HepG2 (cell line): ENCODE measurements around the gene ERP44. TPM values are rescaled to one million over a fixed set of nuclear protein-coding genes. Genes with fewer than 3 reads are reported as not detected.

ENCODE experiments used
- ATAC-seq: fragments of 200-7000 bp; cut with Tn5 transposase; 3 replicates; pipeline ENCODE4 v1.9.1; 2020; ENCODE audit warnings: mild to moderate bottlenecking, moderate library complexity
- BruUV-seq: library from RNA; stranded (reverse); fragments of 400-500 nt; replicated peaks from 2 replicates; lab custom pipeline; 2021; lab: Mats Ljungman, UMichigan
- CTCF ChIA-PET: fragments of 300-600 bp; formaldehyde crosslinking; extraction: SDS; loops from one replicate; lab custom pipeline; 2021; ENCODE audit warnings: low total read pairs, inconsistent platforms, low intra/inter-chr PET ratio; lab: Yijun Ruan, JAX
- POLR2A ChIA-PET: fragments of 350-600 bp; sonication (Branson Sonifier 250); formaldehyde crosslinking; loops from one replicate; lab custom pipeline; 2020; ENCODE audit warnings: antibody characterized with exemption, inconsistent platforms; lab: Yijun Ruan, JAX
- DNase-seq: peaks from one replicate; pipeline ENCODE4 v3.0.0-alpha.2; 2015; ENCODE audit warnings: low spot score
- FAIRE-seq: peaks from 3 replicates; lab custom pipeline; 2011; peaks lifted over from hg19 to GRCh38; lab: Jason Lieb, UNC
- H2AFZ ChIP-seq: one replicate; pipeline ENCODE4 v1.6.1; 2011; ENCODE audit warnings: low read length, inconsistent platforms
- H3K27ac ChIP-seq: fragments of 300-600 bp; 3 replicates; pipeline ENCODE4 v1.8.0; 2011; ENCODE audit warnings: mixed run types, mild to moderate bottlenecking, mixed read lengths, low read length, inconsistent platforms; ENCODE audit not compliant: insufficient read depth; ENCODE audit errors: extremely low read length
- H3K27me3 ChIP-seq, 2 experiments: fragments of 200-600 bp in 1 of 2; 2 replicates in 1 of 2; 3 replicates in 1 of 2; pipeline versions ENCODE4 v1.6.0 to v1.8.0; 2011; ENCODE audit warnings: low read length in 2 of 2, mild to moderate bottlenecking in 2 of 2, moderate library complexity in 2 of 2, inconsistent platforms in 1 of 2; ENCODE audit not compliant: insufficient read depth in 2 of 2, control insufficient read depth in 1 of 2
- H3K36me3 ChIP-seq, 2 experiments: fragments of 200-600 bp in 1 of 2; replicated peaks in 1 of 2; 2 replicates in 1 of 2; 3 replicates in 1 of 2; pipeline versions ENCODE4 v1.5.1 to v1.8.0; 2011; ENCODE audit warnings: low read length in 2 of 2, inconsistent platforms in 1 of 2; ENCODE audit not compliant: insufficient read depth in 2 of 2, control insufficient read depth in 1 of 2
- H3K4me1 ChIP-seq: 2 replicates; pipeline ENCODE4 v1.5.1; 2012; ENCODE audit warnings: low read length, inconsistent platforms; ENCODE audit not compliant: insufficient read depth
- H3K4me2 ChIP-seq: 2 replicates; pipeline ENCODE4 v1.6.0; 2011; ENCODE audit warnings: low read depth, low read length, inconsistent platforms
- H3K4me3 ChIP-seq, 3 experiments: fragments of 200-600 bp in 1 of 3; sonication (generic), shearing (Covaris generic) in 1 of 3; replicated peaks in 1 of 3; 2 replicates each; pipeline ENCODE4 v1.5.1; 2011 to 2016; ENCODE audit warnings: low read length in 3 of 3, inconsistent platforms in 2 of 3, low read depth in 2 of 3, mild to moderate bottlenecking in 2 of 3, control low read depth in 1 of 3, mixed read lengths in 1 of 3; ENCODE audit not compliant: insufficient read depth in 1 of 3
- H3K79me2 ChIP-seq: one replicate; pipeline ENCODE4 v1.6.1; 2011; ENCODE audit warnings: low read length, inconsistent platforms; ENCODE audit not compliant: insufficient read depth
- H3K9ac ChIP-seq: 2 replicates; pipeline ENCODE4 v1.6.0; 2011; ENCODE audit warnings: mild to moderate bottlenecking, low read depth, low read length, inconsistent platforms; ENCODE audit not compliant: insufficient read depth
- H3K9me3 ChIP-seq: 2 replicates; pipeline ENCODE4 v1.5.1; 2012; ENCODE audit warnings: mild to moderate bottlenecking, low read length
- H4K20me1 ChIP-seq: 2 replicates; pipeline ENCODE4 v1.6.0; 2011; ENCODE audit warnings: inconsistent platforms, mild to moderate bottlenecking, low read length, moderate library complexity; ENCODE audit not compliant: insufficient read depth
- ATF7 ChIP-seq, 2 experiments: fragments of 450-650 bp in 1 of 2; sonication (generic) in 1 of 2; formaldehyde crosslinking in 1 of 2; IDR thresholded peaks; 2 replicates each; pipeline versions ENCODE4 v1.4.0 to v1.6.1; 2016 to 2020; ENCODE audit warnings: antibody characterized with exemption in 1 of 2, mild to moderate bottlenecking in 1 of 2, missing genetic modification reagents in 1 of 2
- BHLHE40 ChIP-seq: IDR thresholded peaks from 2 replicates; pipeline ENCODE4 v1.6.1; 2011; ENCODE audit warnings: low read length, improper control_type of control experiment
- CBX1 ChIP-seq: IDR thresholded peaks from one replicate; pipeline ENCODE4 v1.6.1; 2016; ENCODE audit warnings: antibody characterized with exemption, low read depth
- KMT2B ChIP-seq: IDR thresholded peaks from 2 replicates; pipeline ENCODE4 v1.6.1; 2016; ENCODE audit warnings: missing genetic modification reagents, missing compliant biosample characterization
- MIER3 ChIP-seq: IDR thresholded peaks from 2 replicates; pipeline ENCODE4 v1.6.1; 2016; ENCODE audit warnings: missing compliant biosample characterization, borderline replicate concordance
- RXRB ChIP-seq: IDR thresholded peaks from 2 replicates; pipeline ENCODE4 v1.6.1; 2016; ENCODE audit warnings: borderline replicate concordance, missing genetic modification reagents, missing compliant biosample characterization
- ZNF557 ChIP-seq: sonication (generic); formaldehyde crosslinking; IDR thresholded peaks from 2 replicates; pipeline ENCODE4 v1.4.0; 2020; ENCODE audit warnings: missing genetic modification reagents
- ZSCAN30 ChIP-seq: sonication (generic); formaldehyde crosslinking; IDR thresholded peaks from 2 replicates; pipeline ENCODE4 v1.5.0; 2020; ENCODE audit warnings: mild to moderate bottlenecking, missing genetic modification reagents
- ZSCAN9 ChIP-seq: IDR thresholded peaks from 2 replicates; pipeline ENCODE4 v1.6.1; 2016; ENCODE audit warnings: borderline replicate concordance
- WGBS: methylation state at CpG from one replicate; pipeline ENCODE4 v1.1.6; 2017; ENCODE audit warnings: low lambda C conversion rate; 5-methylcytosine and 5-hydroxymethylcytosine counted together
- in situ Hi-C: cut with HindIII; loops from 2 replicates; pipeline ENCODE4 v1.10.0; 2017; ENCODE audit warnings: low pct_unique_long_range_greater_than_20kb; ENCODE audit not compliant: extremely low pct_ligation_motif_present
- intact Hi-C: fragments of 100-400 bp; cut with micrococcal nuclease; formaldehyde crosslinking; loops from one replicate; pipeline ENCODE4 v1.10.0; 2022; ENCODE audit not compliant: unreplicated experiment
- polyA plus RNA-seq, 8 experiments: library from polyadenylated mRNA; depleted of rRNA in 3 of 8; stranded (reverse) in 7 of 8; unstranded in 1 of 8; fragments of >200 nt; fragmentation: Illumina TruSeq in 4 of 8; extraction: Trizol in 4 of 8; gene quantifications; 2 replicates each; pipeline versions ENCODE4 v1.2.1 to v1.2.3, GENCODE V29; 2011 to 2016; ENCODE audit warnings: low read depth in 4 of 8, missing spikeins in 1 of 8, mixed read lengths in 1 of 8; ENCODE audit not compliant: insufficient read depth in 1 of 8
- total RNA-seq, 5 experiments: library from RNA; depleted of rRNA; stranded (reverse); fragments of >200 nt; fragmentation: Illumina TruSeq; extraction: Trizol; gene quantifications; 2 replicates each; pipeline ENCODE4 v1.2.3, GENCODE V29; 2016; ENCODE audit warnings: low read depth in 1 of 5
- TF ChIP-seq, protein P1 (sequence below): sonication (generic); formaldehyde crosslinking; IDR thresholded peaks from 2 replicates; pipeline ENCODE4 v1.4.0; 2020; ENCODE audit warnings: missing genetic modification reagents, mild to moderate bottlenecking, borderline replicate concordance
- TF ChIP-seq, protein P2 (sequence below): sonication (generic); formaldehyde crosslinking; IDR thresholded peaks from 2 replicates; pipeline ENCODE4; 2020; ENCODE audit warnings: missing genetic modification reagents, mild to moderate bottlenecking, borderline replicate concordance

ERP44 gene
- total and polyA plus RNA-seq, 2 of the 13 experiments (the other 11 are each of a cell fraction or from before 2014, with no cell fraction given) = 8.9 to 13.8 TPM

DNA sequence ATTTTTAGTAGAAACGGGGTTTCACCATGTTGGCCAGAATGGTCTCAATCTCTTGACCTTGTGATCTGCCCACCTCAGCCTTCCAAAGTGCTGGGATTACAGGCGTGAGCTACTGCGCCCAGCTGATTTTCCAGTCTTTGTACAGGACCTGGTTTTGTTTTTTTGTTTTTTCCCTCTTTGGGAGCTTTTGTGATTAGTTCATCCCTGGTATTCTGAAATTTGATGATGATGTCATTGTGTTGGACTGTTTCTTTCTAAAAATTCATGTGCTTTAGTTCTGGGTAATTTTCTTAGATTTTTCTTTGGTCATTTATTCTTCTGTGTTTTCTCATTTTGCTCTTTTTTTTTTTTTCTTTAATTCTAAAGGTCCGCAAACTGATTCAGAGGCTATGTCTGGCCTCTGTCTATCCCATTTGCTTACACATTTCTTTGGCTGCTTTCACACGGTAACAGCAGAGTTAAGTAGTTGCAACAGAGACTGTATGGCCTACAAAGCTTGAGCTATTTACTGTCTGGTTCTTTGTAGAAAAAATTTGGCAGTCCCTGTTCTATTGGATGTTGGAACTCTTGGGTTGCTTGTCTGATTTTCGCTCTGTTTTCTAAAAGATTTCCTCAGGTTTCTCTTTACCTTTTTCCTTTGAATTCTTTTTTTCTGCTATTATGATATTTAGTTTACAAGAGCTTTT lies 167.5 kb downstream of the ERP44 start:
- no peak overlapping the region for H2AFZ ChIP-seq
- H3K36me3 ChIP-seq = no peaks in the 10 kb centered on the region
- H3K27me3 ChIP-seq = no peaks in the 10 kb centered on the region
- no peak for ATAC-seq
- no peaks in the 10 kb centered on the region for H3K79me2 ChIP-seq
- FAIRE-seq = no peak
- CTCF ChIA-PET = no interaction called here
- intact Hi-C loops (no loop called here), in situ Hi-C loops (no loop called here)
- H4K20me1 ChIP-seq = no peaks in the 10 kb centered on the region
- no peaks in the 10 kb centered on the region for H3K9me3 ChIP-seq
- POLR2A ChIA-PET = interaction anchor here (0.7 to 1.2 kb wide), 2 partner anchors 16 to 25 kb away, joined by 3 read pairs; partner anchors contain the start of gene STX17
- H3K4me3 ChIP-seq = no peak overlapping the region
- H3K9ac ChIP-seq = no peak overlapping the region
- WGBS = 99% methylated on average over 6 of the region's 6 CpGs
- no TSS peak for BruUV-seq
- TF ChIP-seq ATF7 (IDR thresholded peaks at IDR 0.05) = peak; percentile 95
- no peak for TF ChIP-seq ATF7 (CRISPR knock-in tag; IDR thresholded peaks at IDR 0.05)
- no peak for TF ChIP-seq ZSCAN30
- TF ChIP-seq ZNF557 (CRISPR knock-in tag) = no peak
- TF ChIP-seq BHLHE40 = no peak
- no peak for TF ChIP-seq CBX1
- H3K27ac ChIP-seq = no peak overlapping the region
- H3K4me1 ChIP-seq = no peaks in the 10 kb centered on the region
- no peak overlapping the region for H3K4me2 ChIP-seq
- DNase-seq = no peak

DNA sequence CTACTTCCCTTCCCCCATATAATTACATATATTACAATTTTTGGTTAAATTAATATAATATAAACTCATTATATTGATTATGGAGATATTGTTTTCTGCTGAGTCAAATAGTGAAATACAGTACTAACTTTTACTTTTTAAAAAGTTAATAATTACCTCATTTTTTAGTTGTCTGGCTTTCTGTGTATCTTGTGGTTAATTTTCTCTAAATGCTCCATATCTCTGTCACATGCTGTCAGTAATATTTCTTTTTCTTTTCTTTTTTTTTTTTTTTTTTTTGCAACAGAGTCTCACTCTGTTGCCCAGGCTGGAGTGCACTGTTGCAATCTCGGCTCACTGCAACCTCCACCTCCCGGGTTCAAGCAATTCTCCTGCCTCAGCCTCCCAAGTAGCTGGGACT lies 169.1 kb downstream of the ERP44 start:
- TF ChIP-seq MIER3 (CRISPR knock-in tag) (no peak), KMT2B (CRISPR knock-in tag) (no peak), RXRB (CRISPR knock-in tag) (no peak), ZSCAN9 (CRISPR knock-in tag) (no peak)
- TF ChIP-seq, protein P1, sequence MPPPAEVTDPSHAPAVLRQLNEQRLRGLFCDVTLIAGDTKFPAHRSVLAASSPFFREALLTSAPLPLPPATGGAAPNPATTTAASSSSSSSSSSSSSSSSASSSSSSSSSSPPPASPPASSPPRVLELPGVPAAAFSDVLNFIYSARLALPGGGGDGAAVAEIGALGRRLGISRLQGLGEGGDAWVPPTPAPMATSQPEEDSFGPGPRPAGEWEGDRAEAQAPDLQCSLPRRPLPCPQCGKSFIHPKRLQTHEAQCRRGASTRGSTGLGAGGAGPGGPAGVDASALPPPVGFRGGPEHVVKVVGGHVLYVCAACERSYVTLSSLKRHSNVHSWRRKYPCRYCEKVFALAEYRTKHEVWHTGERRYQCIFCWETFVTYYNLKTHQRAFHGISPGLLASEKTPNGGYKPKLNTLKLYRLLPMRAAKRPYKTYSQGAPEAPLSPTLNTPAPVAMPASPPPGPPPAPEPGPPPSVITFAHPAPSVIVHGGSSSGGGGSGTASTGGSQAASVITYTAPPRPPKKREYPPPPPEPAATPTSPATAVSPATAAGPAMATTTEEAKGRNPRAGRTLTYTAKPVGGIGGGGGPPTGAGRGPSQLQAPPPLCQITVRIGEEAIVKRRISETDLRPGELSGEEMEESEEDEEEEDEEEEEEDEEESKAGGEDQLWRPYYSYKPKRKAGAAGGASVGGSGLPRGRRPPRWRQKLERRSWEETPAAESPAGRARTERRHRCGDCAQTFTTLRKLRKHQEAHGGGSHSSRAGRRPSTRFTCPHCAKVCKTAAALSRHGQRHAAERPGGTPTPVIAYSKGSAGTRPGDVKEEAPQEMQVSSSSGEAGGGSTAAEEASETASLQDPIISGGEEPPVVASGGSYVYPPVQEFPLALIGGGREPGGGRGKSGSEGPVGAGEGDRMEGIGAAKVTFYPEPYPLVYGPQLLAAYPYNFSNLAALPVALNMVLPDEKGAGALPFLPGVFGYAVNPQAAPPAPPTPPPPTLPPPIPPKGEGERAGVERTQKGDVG (CRISPR knock-in tag) = no peak
- TF ChIP-seq, protein P2, sequence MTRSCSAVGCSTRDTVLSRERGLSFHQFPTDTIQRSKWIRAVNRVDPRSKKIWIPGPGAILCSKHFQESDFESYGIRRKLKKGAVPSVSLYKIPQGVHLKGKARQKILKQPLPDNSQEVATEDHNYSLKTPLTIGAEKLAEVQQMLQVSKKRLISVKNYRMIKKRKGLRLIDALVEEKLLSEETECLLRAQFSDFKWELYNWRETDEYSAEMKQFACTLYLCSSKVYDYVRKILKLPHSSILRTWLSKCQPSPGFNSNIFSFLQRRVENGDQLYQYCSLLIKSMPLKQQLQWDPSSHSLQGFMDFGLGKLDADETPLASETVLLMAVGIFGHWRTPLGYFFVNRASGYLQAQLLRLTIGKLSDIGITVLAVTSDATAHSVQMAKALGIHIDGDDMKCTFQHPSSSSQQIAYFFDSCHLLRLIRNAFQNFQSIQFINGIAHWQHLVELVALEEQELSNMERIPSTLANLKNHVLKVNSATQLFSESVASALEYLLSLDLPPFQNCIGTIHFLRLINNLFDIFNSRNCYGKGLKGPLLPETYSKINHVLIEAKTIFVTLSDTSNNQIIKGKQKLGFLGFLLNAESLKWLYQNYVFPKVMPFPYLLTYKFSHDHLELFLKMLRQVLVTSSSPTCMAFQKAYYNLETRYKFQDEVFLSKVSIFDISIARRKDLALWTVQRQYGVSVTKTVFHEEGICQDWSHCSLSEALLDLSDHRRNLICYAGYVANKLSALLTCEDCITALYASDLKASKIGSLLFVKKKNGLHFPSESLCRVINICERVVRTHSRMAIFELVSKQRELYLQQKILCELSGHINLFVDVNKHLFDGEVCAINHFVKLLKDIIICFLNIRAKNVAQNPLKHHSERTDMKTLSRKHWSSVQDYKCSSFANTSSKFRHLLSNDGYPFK (CRISPR knock-in tag) = no peak
- ATAC-seq (no peak), DNase-seq (no peak), FAIRE-seq (no peak)
- Histone ChIP-seq H3K4me3 (no peak overlapping the region), H3K9me3 (peaks cover 5% of the 10 kb centered on the region; the same call in 1 of the 2 replicates), H3K27me3 (no peaks in the 10 kb centered on the region), H4K20me1 (no peaks in the 10 kb centered on the region), H3K27ac (no peak overlapping the region), H3K36me3 (no peaks in the 10 kb centered on the region), H3K79me2 (no peaks in the 10 kb centered on the region), H2AFZ (no peak overlapping the region), H3K9ac (no peak overlapping the region), H3K4me1 (no peaks in the 10 kb centered on the region), H3K4me2 (no peak overlapping the region)
- ChIA-PET CTCF (no interaction called here), POLR2A (no interaction called here)
- WGBS = 100% methylated on average over 2 of the region's 2 CpGs
- in situ Hi-C loops = no loop called here
- intact Hi-C loops = no loop called here
- no TSS peak for BruUV-seq
